Measurements from ENCODE around the gene UBE2S. TPM values are rescaled to one million over a fixed set of nuclear protein-coding genes. Genes with fewer than 3 reads are reported as not detected.

Gene UBE2S
- total and polyA plus RNA-seq, 12 donors, result 8.8 to 57.1 (median 18.8) TPM

- DNase-seq, result no peak
- Histone ChIP-seq H3K4me3 (no peak overlapping the region), H3K4me1 (replicated peaks in 1 of 2) (no peaks in the 10 kb centered on the region), H3K36me3 (replicated peaks in 1 of 2) (no peaks in the 10 kb centered on the region), H3K27me3 (peaks cover 46% of the 10 kb centered on the region), H3K27ac (no peak overlapping the region), H3K9me3 (replicated peaks in 1 of 3) (no peaks in the 10 kb centered on the region)
- TF ChIP-seq CTCF (IDR thresholded peaks at IDR 0.05) (no peak), POLR2A (IDR thresholded peaks at IDR 0.05) (no peak)
- intact Hi-C loops (cut with DNase I), result no loop called here
- 29 to 47% (median 38%) methylated on average over 7 to 8 of the region's 8 CpGs for WGBS, 4 donors
Measured at GRCh38 chr19:55436847-55437246, 29.3 kb upstream of the UBE2S start.

- Histone ChIP-seq H3K27ac (no peak overlapping the region), H3K4me1 (replicated peaks in 1 of 2) (no peaks in the 10 kb centered on the region), H3K27me3 (peaks cover 38% of the 10 kb centered on the region), H3K36me3 (replicated peaks in 1 of 2) (no peaks in the 10 kb centered on the region), H3K4me3 (no peak overlapping the region), H3K9me3 (replicated peaks in 1 of 3) (no peaks in the 10 kb centered on the region)
- TF ChIP-seq CTCF (IDR thresholded peaks at IDR 0.05) (no peak), POLR2A (IDR thresholded peaks at IDR 0.05) (no peak)
- intact Hi-C loops (cut with DNase I), result no loop called here
- WGBS, 4 donors, result 85 to 95% (median 89%) methylated on average over 4 of the region's 4 CpGs
- DNase-seq, result no peak
Measured at GRCh38 chr19:55435020-55435419, 27.4 kb upstream of the UBE2S start.

- Histone ChIP-seq H3K27ac (no peak overlapping the region), H3K36me3 (replicated peaks in 1 of 2) (no peaks in the 10 kb centered on the region), H3K4me3 (no peak overlapping the region), H3K27me3 (peaks cover 40% of the 10 kb centered on the region), H3K4me1 (replicated peaks in 1 of 2) (no peaks in the 10 kb centered on the region), H3K9me3 (replicated peaks in 1 of 3) (no peaks in the 10 kb centered on the region)
- DNase-seq, result no peak
- 69 to 90% (median 78%) methylated on average over 4 of the region's 4 CpGs for WGBS, 4 donors
- intact Hi-C loops (cut with DNase I), result no loop called here
- no peak for TF ChIP-seq POLR2A (IDR thresholded peaks at IDR 0.05)
- no peak for TF ChIP-seq CTCF (IDR thresholded peaks at IDR 0.05)
Measured at GRCh38 chr19:55434356-55434919, 26.9 kb upstream of the UBE2S start.

- Histone ChIP-seq H3K9me3 (replicated peaks in 1 of 3) (no peaks in the 10 kb centered on the region), H3K36me3 (replicated peaks in 1 of 2) (no peaks in the 10 kb centered on the region), H3K4me3 (no peak overlapping the region), H3K27ac (no peak overlapping the region), H3K4me1 (replicated peaks in 1 of 2) (no peaks in the 10 kb centered on the region), H3K27me3 (peaks cover 31% of the 10 kb centered on the region)
- TF ChIP-seq POLR2A (IDR thresholded peaks at IDR 0.05) (no peak), CTCF (IDR thresholded peaks at IDR 0.05) (no peak)
- intact Hi-C loops (cut with DNase I), result no loop called here
- 11 to 20% (median 15%) methylated on average over 1 to 48 of the region's 48 CpGs; no CpG with 5 or more reads in 1 of the 4 donors for WGBS, 4 donors
- no peak for DNase-seq
Measured at GRCh38 chr19:55433292-55433691, 25.7 kb upstream of the UBE2S start.
